Parathyroid adenoma (tissue), 2 donors: ENCODE results near the gene SRGN.

Source experiments
- H2AFZ ChIP-seq: fragments of 300-600 bp; sonication (generic); one replicate; pipeline ENCODE4 v1.7.0; 2017; ENCODE audit warnings: antibody characterized with exemption, mild to moderate bottlenecking
- H3K27ac ChIP-seq: fragments of 300-600 bp; sonication (generic); one replicate; pipeline ENCODE4 v1.7.0; 2017
- H3K27me3 ChIP-seq: fragments of 300-600 bp; sonication (generic); one replicate; pipeline ENCODE4 v1.7.0; 2017; ENCODE audit warnings: low read length; ENCODE audit not compliant: control insufficient read depth, insufficient read depth
- H3K36me3 ChIP-seq: fragments of 300-600 bp; sonication (generic); one replicate; pipeline ENCODE4 v1.7.0; 2017; ENCODE audit warnings: low read length; ENCODE audit not compliant: control insufficient read depth, insufficient read depth
- H3K4me1 ChIP-seq: fragments of 300-600 bp; sonication (generic); one replicate; pipeline ENCODE4 v1.7.0; 2017; ENCODE audit warnings: control low read depth
- H3K4me2 ChIP-seq: fragments of 300-600 bp; sonication (generic); one replicate; pipeline ENCODE4 v1.7.0; 2017; ENCODE audit warnings: low read length
- H3K4me3 ChIP-seq: fragments of 300-600 bp; sonication (generic); one replicate; pipeline ENCODE4 v1.7.0; 2017; ENCODE audit warnings: low read depth, low read length
- H3K79me2 ChIP-seq: fragments of 300-600 bp; sonication (generic); one replicate; pipeline ENCODE4 v1.7.0; 2017; ENCODE audit warnings: control low read depth
- H3K9ac ChIP-seq: fragments of 300-600 bp; sonication (generic); one replicate; pipeline ENCODE4 v1.7.0; 2017; ENCODE audit warnings: mild to moderate bottlenecking
- H3K9me3 ChIP-seq: fragments of 300-600 bp; sonication (generic); one replicate; pipeline ENCODE4 v1.7.0; 2017; ENCODE audit warnings: low read length; ENCODE audit not compliant: control insufficient read depth
- TF ChIP-seq, protein P1 (sequence below): fragments of 300-600 bp; sonication (generic); IDR thresholded peaks from one replicate; pipeline ENCODE4 v1.7.0; 2017; ENCODE audit warnings: antibody characterized with exemption, mild to moderate bottlenecking
- donor health status: primary hyperparathyroidism.

Gene SRGN

GRCh38 chr10:69049566-69049961, 38.3 kb upstream of the SRGN start:
- H3K4me3 ChIP-seq: no peak overlapping the region
- TF ChIP-seq, protein P1, sequence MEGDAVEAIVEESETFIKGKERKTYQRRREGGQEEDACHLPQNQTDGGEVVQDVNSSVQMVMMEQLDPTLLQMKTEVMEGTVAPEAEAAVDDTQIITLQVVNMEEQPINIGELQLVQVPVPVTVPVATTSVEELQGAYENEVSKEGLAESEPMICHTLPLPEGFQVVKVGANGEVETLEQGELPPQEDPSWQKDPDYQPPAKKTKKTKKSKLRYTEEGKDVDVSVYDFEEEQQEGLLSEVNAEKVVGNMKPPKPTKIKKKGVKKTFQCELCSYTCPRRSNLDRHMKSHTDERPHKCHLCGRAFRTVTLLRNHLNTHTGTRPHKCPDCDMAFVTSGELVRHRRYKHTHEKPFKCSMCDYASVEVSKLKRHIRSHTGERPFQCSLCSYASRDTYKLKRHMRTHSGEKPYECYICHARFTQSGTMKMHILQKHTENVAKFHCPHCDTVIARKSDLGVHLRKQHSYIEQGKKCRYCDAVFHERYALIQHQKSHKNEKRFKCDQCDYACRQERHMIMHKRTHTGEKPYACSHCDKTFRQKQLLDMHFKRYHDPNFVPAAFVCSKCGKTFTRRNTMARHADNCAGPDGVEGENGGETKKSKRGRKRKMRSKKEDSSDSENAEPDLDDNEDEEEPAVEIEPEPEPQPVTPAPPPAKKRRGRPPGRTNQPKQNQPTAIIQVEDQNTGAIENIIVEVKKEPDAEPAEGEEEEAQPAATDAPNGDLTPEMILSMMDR: no peak
- no peak overlapping the region for H3K4me2 ChIP-seq
- H3K27me3 ChIP-seq: no peaks in the 10 kb centered on the region
- H3K9ac ChIP-seq: no peak overlapping the region
- peaks cover 38% of the 10 kb centered on the region for H3K4me1 ChIP-seq
- H3K9me3 ChIP-seq: no peaks in the 10 kb centered on the region
- no peak overlapping the region for H3K27ac ChIP-seq
- H3K79me2 ChIP-seq: no peaks in the 10 kb centered on the region
- no peak overlapping the region for H2AFZ ChIP-seq
- no peaks in the 10 kb centered on the region for H3K36me3 ChIP-seq

- Histone ChIP-seq H2AFZ (no peak overlapping the region), H3K9me3 (no peaks in the 10 kb centered on the region), H3K4me2 (peak overlapping the region; percentile 28), H3K27ac (peak overlapping the region; percentile 18), H3K9ac (no peak overlapping the region), H3K36me3 (no peaks in the 10 kb centered on the region), H3K27me3 (no peaks in the 10 kb centered on the region), H3K79me2 (no peaks in the 10 kb centered on the region), H3K4me3 (no peak overlapping the region), H3K4me1 (peaks cover 30% of the 10 kb centered on the region)
- TF ChIP-seq, protein P1: no peak
Observed at GRCh38 chr10:69051303-69051702, 36.6 kb upstream of the SRGN start.

- H3K4me3 ChIP-seq: no peak overlapping the region
- H3K27me3 ChIP-seq: no peaks in the 10 kb centered on the region
- no peaks in the 10 kb centered on the region for H3K9me3 ChIP-seq
- peak overlapping the region; percentile 47 for H2AFZ ChIP-seq
- H3K79me2 ChIP-seq: no peaks in the 10 kb centered on the region
- TF ChIP-seq, protein P1: no peak
- no peak overlapping the region for H3K9ac ChIP-seq
- H3K4me1 ChIP-seq: peaks cover 24% of the 10 kb centered on the region
- H3K27ac ChIP-seq: peak overlapping the region; percentile 18
- no peaks in the 10 kb centered on the region for H3K36me3 ChIP-seq
- peak overlapping the region; percentile 28 for H3K4me2 ChIP-seq
Observed at GRCh38 chr10:69051710-69052487, 36.0 kb upstream of the SRGN start.

DNA sequence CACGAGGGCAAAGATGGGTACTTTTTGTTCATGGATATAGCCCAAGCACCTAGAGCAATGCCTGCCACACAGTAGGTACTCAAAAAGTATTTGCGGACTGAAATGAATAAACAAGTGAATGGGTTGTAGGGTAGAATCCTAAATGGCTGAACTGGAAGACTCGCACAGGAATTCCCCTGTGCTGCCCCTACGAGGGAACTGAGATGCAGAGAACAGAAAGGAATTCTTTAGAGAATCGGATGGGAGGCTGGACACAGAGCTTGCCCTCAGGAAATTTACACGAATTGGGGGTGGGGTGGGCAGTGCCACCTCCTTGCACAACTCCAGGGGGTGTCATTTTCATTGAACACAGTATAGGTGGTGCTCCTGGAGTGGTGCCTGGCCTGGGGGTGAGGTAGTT, 35.2 kb upstream of the SRGN start:
- Histone ChIP-seq H3K79me2 (no peaks in the 10 kb centered on the region), H3K9ac (no peak overlapping the region), H2AFZ (no peak overlapping the region), H3K4me1 (peaks cover 16% of the 10 kb centered on the region), H3K36me3 (no peaks in the 10 kb centered on the region), H3K4me2 (no peak overlapping the region), H3K9me3 (no peaks in the 10 kb centered on the region), H3K27me3 (no peaks in the 10 kb centered on the region), H3K4me3 (no peak overlapping the region), H3K27ac (no peak overlapping the region)
- TF ChIP-seq, protein P1: no peak

DNA sequence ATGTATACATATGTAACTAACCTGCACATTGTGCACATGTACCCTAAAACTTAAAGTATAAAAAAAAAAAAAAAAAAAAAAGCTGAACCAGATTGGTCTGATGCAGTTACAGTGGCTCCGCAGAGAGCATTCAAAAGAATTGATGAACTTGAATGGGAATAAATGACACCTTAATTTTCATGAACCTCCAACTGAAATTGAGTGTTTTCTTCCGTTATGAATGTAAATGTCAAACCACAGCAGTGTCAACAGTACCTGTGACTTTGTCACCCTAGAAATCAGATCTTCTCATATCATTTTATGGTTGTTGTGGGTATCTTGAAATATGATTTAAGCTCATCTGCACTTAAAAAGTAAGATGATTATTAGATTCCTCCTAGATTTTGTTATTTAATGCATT, 32.7 kb upstream of the SRGN start:
- Histone ChIP-seq H2AFZ (no peak overlapping the region), H3K4me3 (no peak overlapping the region), H3K79me2 (no peaks in the 10 kb centered on the region), H3K4me2 (no peak overlapping the region), H3K36me3 (no peaks in the 10 kb centered on the region), H3K27ac (no peak overlapping the region), H3K4me1 (peaks cover 7% of the 10 kb centered on the region), H3K9ac (no peak overlapping the region), H3K9me3 (no peaks in the 10 kb centered on the region), H3K27me3 (no peaks in the 10 kb centered on the region)
- TF ChIP-seq, protein P1: no peak
